ENCODE measurements around the gene GTF2H2. TPM values are rescaled to one million over a fixed set of nuclear protein-coding genes. Genes with fewer than 3 reads are reported as not detected.
"Not testable (repeated sequence)": the region's sequence is repeated elsewhere in the genome, so short reads cannot be mapped to it uniquely, and the experiment has no call there.

GTF2H2 gene
- total RNA-seq = 10 to 100 TPM; 26.9 to 76.6 (median 33.0) TPM

DNA sequence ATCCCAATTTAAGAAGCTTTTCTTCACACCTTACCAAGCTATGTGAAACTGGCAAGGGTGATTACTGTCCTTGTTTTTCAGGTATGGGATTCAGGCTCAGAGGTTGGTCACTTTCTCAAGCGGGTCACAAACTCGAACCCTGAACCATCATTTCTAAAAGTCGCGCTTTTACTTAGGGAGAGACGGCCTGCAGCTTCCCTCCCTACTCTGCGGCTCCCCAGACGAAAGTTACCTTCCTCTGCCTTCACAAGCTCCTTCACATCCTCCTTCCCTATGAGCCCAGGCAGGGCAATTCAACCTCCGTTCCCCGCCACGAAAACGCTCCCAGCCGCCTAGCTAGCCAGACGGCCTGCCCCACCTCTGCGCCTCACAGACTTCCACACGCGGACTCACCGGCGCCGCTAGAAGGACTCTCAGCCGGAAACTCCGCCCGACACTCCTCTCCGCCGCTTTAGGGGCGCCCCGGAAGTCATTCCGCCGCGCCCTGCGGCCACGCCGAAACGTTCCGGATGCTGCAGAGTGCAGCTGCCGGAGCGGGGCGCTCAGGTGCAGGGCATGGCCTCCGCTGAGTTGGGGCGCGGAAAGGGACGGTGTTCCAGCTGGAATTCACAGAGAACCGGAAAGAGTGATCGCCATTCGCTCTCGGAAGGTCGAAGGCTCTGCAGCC is at the start of gene GTF2H2:
TSS of gene GTF2H2 (minus strand) at position 415 of the 667 bp plus-strand sequence. CDS start 4,913 bp downstream, outside the sequence.
- H3K36me3 ChIP-seq; H3K9me3 ChIP-seq; in situ Hi-C loops (cut with MboI; ENCODE audit: low pct_ligation_motif_present in 1 of 4, low pct_unique_long_range_greater_than_20kb in 1 of 4, low sequenced_read_pairs in 3 of 4); intact Hi-C loops (cut with DNase I; ENCODE audit: low total_unique reads); H3K4me1 ChIP-seq; H3K27ac ChIP-seq; H3K4me3 ChIP-seq; DNase-seq; H3K27me3 ChIP-seq: not testable (repeated sequence)
- WGBS, 2 donors (ENCODE audit: low coverage in 1 of 2) = no CpG with 5 or more reads among the region's 46 CpGs

DNA sequence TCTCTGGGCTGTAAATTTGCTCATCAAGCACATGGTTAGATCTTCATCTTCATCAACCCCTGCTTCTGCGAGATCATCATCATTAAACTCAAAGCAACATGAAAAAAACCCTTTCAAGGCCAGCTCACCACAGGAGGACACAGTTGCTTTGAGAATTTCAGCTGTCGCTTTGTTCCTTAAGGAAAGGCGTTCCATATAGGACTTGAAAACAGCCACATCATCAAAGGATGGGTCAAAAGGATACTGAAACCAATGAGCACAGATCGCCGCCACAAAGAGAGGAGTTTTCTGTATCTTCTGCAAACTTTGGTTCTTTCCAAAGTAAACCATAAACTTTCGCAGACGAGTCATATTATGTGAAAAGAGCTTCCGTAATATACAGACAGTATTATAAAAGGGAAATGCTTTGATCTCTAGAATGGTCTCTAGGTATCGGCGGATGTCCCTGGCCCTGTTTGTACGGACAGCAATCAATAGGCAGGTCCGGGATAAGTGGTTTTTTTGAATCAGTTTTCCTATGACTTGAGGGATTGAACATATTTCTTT is 42.3 kb upstream of the GTF2H2 start:
- no CpG with 5 or more reads among the region's 12 CpGs for WGBS, 2 donors (ENCODE audit: low coverage in 1 of 2)

DNA sequence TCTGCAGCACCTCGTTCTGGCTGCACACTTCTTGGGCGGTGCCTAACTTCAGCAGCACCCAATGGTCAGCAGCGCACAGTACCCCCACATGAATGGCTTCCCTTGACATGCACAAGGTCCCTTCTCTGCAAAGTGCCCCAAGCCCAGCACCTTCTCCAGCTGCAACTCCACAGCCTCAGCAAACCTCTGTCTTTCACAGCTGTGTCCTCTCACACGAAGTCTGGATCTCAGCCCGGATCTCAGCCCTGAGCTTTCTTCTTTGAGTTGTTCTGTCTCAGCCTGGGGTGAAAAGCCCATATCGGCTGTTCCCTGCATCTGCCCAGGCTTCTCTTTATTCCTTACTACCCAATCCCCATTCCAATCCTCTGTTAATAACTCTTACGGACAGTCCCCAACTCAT is 32.5 kb upstream of the GTF2H2 start:
- H3K27ac ChIP-seq; H3K27me3 ChIP-seq; H3K4me1 ChIP-seq; H3K4me3 ChIP-seq; intact Hi-C loops (cut with DNase I; ENCODE audit: low total_unique reads); DNase-seq; in situ Hi-C loops (cut with MboI; ENCODE audit: low pct_ligation_motif_present in 1 of 4, low pct_unique_long_range_greater_than_20kb in 1 of 4, low sequenced_read_pairs in 3 of 4); H3K36me3 ChIP-seq; H3K9me3 ChIP-seq: not testable (repeated sequence)
- no CpG with 5 or more reads among the region's 7 CpGs for WGBS, 2 donors (ENCODE audit: low coverage in 1 of 2)

More for the DNA sequence above, 42.3 kb upstream of the GTF2H2 start:
- DNase-seq; H3K4me1 ChIP-seq; H3K4me3 ChIP-seq; H3K9me3 ChIP-seq; H3K27me3 ChIP-seq; H3K36me3 ChIP-seq; H3K27ac ChIP-seq; intact Hi-C loops (cut with DNase I; ENCODE audit: low total_unique reads); in situ Hi-C loops (cut with MboI; ENCODE audit: low pct_ligation_motif_present in 1 of 4, low pct_unique_long_range_greater_than_20kb in 1 of 4, low sequenced_read_pairs in 3 of 4): not testable (repeated sequence)

DNA sequence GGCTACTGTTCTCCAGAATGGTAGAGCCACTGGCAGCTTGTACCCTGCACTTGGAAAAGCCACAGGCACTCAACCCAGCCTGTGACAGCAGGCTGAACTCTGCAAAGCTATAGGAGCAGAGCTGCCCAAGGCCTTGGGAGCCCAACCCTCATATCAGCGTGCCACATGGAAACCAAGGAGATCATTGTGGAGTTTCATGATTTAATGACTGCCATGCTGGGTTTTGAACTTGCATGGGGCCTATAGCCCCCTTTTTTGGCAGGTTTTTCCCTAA is 30.4 kb upstream of the GTF2H2 start:
- DNase-seq; H3K4me1 ChIP-seq; H3K27ac ChIP-seq; in situ Hi-C loops (cut with MboI; ENCODE audit: low pct_ligation_motif_present in 1 of 4, low pct_unique_long_range_greater_than_20kb in 1 of 4, low sequenced_read_pairs in 3 of 4); H3K4me3 ChIP-seq; H3K27me3 ChIP-seq; H3K36me3 ChIP-seq; intact Hi-C loops (cut with DNase I; ENCODE audit: low total_unique reads); H3K9me3 ChIP-seq: not testable (repeated sequence)
- WGBS, 2 donors (ENCODE audit: low coverage in 1 of 2) = no CpG with 5 or more reads among the region's 1 CpG

DNA sequence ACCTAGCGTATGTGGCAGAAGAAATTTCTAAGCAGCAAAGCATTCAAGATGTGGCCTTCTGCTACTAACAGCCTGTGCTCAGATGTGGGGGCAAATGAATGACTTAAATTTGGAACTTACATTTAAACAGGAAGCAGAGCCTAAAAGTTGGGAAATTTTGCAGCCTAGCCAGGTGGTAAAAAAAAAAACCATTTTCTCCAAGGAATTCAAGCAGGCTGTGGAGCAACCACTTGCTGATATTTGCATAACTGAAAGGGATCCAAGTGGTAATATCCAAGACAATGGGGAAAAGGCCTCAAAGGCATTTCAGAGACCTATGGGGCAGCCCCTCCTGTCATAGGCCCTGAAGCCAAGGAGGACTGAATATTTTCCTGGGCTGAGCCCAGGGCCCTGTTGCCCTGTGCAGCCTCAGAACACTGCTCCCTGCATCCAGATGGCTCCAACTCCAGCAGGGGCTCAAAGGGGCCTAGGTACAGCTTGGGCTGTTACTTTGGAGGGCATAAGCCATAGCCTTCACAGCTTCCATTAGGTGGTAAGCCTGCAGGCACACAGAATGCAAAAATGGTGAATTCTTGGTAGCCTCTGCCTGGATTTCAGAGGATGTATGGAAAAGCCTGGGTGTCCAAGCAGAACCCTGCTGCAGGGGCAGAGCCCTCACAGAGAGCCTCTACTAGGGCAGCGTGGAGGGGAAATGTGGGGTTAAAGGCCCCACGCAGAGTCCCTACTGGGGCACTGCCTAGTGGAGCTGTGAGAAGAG is 29.9 kb upstream of the GTF2H2 start:
- DNase-seq; intact Hi-C loops (cut with DNase I; ENCODE audit: low total_unique reads); H3K36me3 ChIP-seq; H3K9me3 ChIP-seq; H3K27ac ChIP-seq; H3K4me1 ChIP-seq; H3K4me3 ChIP-seq; in situ Hi-C loops (cut with MboI; ENCODE audit: low pct_ligation_motif_present in 1 of 4, low pct_unique_long_range_greater_than_20kb in 1 of 4, low sequenced_read_pairs in 3 of 4); H3K27me3 ChIP-seq: not testable (repeated sequence)
- 100% methylated on average over 2 of the region's 3 CpGs; no CpG with 5 or more reads in 1 of the 2 donors for WGBS, 2 donors (ENCODE audit: low coverage in 1 of 2)

DNA sequence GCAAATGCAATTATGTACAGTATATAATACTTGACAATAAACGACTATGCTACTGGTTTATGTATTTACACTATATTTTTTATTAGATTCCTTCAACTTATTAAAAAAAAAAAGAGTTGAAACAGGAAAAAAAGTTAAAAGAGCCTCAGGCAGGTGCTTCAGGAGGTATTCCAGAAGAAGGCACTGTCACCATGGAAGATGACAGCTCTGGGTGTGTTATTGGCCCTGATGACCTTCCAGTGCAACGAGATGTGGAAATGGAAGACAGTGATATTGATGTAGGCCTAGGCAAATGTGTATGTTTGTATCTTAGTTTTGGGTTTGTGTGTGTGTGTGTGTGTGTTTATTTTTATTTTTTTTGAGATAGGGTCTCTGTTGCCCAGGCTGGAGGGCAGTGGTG is 22.3 kb upstream of the GTF2H2 start:
- H3K4me1 ChIP-seq; H3K4me3 ChIP-seq; H3K36me3 ChIP-seq; intact Hi-C loops (cut with DNase I; ENCODE audit: low total_unique reads); DNase-seq; H3K9me3 ChIP-seq; in situ Hi-C loops (cut with MboI; ENCODE audit: low pct_ligation_motif_present in 1 of 4, low pct_unique_long_range_greater_than_20kb in 1 of 4, low sequenced_read_pairs in 3 of 4); H3K27ac ChIP-seq; H3K27me3 ChIP-seq: not testable (repeated sequence)
- WGBS, 2 donors (ENCODE audit: low coverage in 1 of 2) = 40 to 42% methylated on average over 1 of the region's 2 CpGs

DNA sequence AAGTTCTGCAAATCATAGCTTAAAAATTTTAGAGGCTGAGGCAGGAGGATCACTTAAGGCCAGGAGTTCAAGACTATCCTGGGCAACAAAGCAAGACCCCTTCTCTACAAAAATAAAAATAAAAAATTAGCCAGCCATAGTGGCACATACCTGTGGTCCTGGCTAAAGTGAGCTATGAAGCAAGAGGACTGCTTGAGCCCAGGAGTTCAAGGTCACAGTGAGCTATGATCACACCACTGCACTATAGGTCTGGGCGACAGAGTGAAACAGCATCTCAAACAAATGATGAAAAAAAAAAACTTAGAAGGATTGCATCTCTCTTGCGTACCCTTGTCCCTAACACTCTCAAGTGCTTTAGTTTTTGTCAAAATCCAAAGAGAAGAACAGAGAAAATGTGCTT is 21.3 kb upstream of the GTF2H2 start:
- H3K36me3 ChIP-seq; H3K27me3 ChIP-seq; H3K4me1 ChIP-seq; H3K27ac ChIP-seq; H3K4me3 ChIP-seq; in situ Hi-C loops (cut with MboI; ENCODE audit: low pct_ligation_motif_present in 1 of 4, low pct_unique_long_range_greater_than_20kb in 1 of 4, low sequenced_read_pairs in 3 of 4); intact Hi-C loops (cut with DNase I; ENCODE audit: low total_unique reads); H3K9me3 ChIP-seq; DNase-seq: not testable (repeated sequence)
- WGBS, 2 donors (ENCODE audit: low coverage in 1 of 2) = 100% methylated on average over 1 of the region's 2 CpGs; no CpG with 5 or more reads in 1 of the 2 donors

DNA sequence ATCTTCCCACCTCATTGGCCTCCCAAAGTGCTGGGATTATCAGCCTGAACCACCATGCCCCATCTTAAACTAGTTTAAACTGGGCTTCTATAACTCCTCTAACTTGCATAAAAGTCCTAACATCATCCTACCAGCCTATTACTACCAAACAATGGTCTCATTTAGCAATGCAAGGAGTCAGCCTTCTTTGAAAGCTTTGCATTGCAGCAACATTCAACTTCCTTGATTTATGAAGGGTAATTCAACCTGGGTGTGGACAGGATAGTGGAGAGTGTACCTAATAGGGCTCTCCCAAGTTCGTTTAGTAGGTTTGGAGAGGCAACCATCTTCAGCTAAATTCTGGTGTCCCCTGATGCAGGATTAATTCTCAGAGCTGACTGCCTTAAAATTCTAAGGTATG is 18.7 kb upstream of the GTF2H2 start:
- H3K36me3 ChIP-seq; H3K9me3 ChIP-seq; DNase-seq; H3K27me3 ChIP-seq; H3K27ac ChIP-seq; intact Hi-C loops (cut with DNase I; ENCODE audit: low total_unique reads); H3K4me1 ChIP-seq; H3K4me3 ChIP-seq; in situ Hi-C loops (cut with MboI; ENCODE audit: low pct_ligation_motif_present in 1 of 4, low pct_unique_long_range_greater_than_20kb in 1 of 4, low sequenced_read_pairs in 3 of 4): not testable (repeated sequence)
- WGBS, 2 donors (ENCODE audit: low coverage in 1 of 2) = no CpG with 5 or more reads among the region's 1 CpG

DNA sequence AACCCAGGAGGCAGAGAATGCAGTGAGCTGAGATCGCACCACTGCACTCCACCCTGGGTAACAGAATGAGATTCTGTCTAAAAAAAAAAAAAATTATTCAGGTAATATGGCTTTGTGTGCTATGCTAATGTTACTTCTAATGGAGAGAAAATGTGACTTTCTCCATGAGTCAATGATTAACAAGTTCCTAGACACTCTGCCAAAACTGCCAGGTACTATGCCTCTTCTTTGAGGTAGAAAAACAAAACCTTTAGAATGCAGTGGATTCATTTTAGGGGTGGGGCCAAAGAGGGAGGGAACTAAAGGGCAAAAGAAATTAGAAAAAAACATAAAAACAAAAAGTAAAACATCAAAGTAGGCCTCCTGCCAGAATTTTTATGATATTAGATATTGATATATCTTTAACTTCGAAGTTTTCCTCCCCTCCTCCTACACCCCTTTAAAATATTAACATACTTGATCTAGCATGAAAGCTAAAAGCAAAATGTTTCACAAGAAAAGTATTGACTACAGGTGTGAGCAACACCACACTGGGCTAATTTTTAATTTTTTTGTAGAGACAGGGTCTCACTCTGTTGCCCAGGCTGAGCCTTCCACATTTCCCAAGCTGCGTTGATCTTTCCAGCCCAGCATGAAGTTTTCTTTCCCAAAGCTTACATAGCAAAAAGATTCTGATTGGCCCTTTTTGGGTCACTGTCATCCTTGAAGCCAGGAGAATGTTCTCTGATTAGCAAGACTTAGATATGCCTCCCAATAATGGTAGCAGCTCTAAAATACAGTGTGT is 17.0 kb upstream of the GTF2H2 start:
- H3K36me3 ChIP-seq; in situ Hi-C loops (cut with MboI; ENCODE audit: low pct_ligation_motif_present in 1 of 4, low pct_unique_long_range_greater_than_20kb in 1 of 4, low sequenced_read_pairs in 3 of 4); intact Hi-C loops (cut with DNase I; ENCODE audit: low total_unique reads); DNase-seq; H3K4me1 ChIP-seq; H3K9me3 ChIP-seq; H3K27me3 ChIP-seq; H3K4me3 ChIP-seq; H3K27ac ChIP-seq: not testable (repeated sequence)
- no CpG with 5 or more reads among the region's 3 CpGs for WGBS, 2 donors (ENCODE audit: low coverage in 1 of 2)

DNA sequence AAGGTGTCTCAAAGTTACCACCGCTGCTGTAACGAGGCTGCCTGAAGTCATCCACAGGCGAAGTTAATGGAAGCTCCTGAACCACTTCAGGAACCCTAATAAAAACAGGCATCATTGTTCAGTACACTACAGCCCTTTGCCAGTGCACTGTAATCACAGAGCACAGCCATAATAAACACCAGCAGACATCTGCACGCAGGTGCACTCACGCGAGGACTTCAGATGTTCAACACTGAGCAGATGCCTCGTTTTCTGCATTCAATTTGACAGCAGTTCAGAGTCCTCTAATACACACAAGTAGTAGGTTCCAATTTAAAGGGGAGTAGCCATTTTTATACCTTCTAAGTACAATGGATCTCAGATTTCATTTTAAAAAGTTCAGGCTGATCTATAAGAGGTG is 15.4 kb upstream of the GTF2H2 start:
- in situ Hi-C loops (cut with MboI; ENCODE audit: low pct_ligation_motif_present in 1 of 4, low pct_unique_long_range_greater_than_20kb in 1 of 4, low sequenced_read_pairs in 3 of 4) = not testable (repeated sequence)

More for the DNA sequence above, 15.4 kb upstream of the GTF2H2 start:
- H3K27ac ChIP-seq; H3K36me3 ChIP-seq; H3K4me3 ChIP-seq; DNase-seq; H3K9me3 ChIP-seq; H3K27me3 ChIP-seq; H3K4me1 ChIP-seq; intact Hi-C loops (cut with DNase I; ENCODE audit: low total_unique reads): not testable (repeated sequence)
- no CpG with 5 or more reads among the region's 7 CpGs for WGBS, 2 donors (ENCODE audit: low coverage in 1 of 2)
